ENCODE data around the gene RGMB.
"Not testable (repeated sequence)": the region's sequence is repeated elsewhere in the genome, so short reads cannot be mapped to it uniquely, and the experiment has no call there.

The RGMB gene

DNA sequence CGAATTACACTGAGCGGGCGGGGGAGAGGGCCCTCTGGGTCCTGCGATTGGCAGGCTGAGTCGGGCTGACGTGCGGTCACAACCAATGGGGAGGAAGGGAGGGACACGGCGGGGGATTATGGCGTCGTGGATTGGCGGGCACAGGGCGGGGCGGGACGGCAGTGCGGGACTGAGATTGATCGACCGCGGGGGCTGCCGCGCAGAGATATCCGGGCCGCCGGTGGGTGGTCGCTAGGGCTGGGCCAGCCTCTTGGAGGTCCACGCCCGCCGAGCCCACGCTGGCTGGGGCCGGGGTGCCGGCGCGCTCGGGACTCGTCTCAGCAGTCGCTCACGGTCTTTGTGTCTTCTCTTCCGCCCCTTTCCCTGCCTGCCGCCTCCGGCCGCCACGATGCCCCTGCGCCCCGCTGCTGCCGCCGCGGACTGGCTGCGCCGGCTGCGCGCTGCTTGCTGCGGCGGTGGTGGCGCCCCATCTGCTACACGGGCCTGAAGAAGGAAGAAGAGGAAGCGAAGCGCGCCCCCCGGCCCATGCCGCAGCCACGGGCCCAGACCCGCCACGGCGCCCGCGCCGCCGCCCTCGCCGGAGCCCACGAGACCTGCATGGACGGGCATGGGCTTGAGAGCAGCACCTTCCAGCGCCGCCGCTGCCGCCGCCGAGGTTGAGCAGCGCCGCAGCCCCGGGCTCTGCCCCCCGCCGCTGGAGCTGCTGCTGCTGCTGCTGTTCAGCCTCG lies at the start of gene RGMB:
TSS of gene RGMB (plus strand) at position 200 of the 728 bp plus-strand sequence. CDS start at position 608, 408 bp downstream.
- peak; percentile 93 for DNase-seq

DNA sequence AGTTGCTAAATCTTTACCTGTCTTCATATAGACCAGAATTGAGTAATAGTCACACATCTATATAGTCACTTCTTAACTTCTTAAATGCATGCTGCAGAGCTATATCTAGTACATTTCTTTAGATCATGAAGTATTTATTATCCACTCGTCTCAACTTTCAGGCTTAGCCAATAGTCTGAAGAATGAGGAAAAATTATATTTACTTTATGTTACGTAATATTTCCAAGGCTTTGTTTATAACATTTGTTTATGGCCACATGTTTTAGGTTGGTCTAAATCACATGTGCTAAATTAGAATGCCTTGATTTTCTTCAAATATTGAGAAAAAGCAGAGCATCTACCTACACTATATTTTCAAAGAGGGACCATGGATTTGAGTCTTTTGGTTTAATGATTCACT lies 47.2 kb upstream of the RGMB start:
- DNase-seq: no peak

DNA sequence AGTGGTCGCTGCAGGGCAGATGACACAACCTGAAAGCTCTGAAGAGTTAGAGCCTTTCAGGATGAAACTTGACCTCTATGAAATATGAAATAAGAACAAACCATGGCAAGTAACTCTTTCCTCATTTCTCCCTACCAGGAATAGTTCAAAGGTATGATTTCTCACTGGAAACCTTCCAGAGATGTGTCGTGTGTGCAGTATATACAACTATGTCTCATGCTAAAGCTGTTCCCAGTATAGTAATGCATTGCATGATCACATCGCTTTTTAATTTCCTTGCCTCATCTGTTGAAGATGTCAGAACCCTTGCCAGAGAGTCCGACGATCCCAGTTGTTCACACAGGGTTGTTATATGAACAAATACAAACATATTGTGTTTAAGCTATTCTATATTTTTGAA lies 45.8 kb upstream of the RGMB start:
- no peak for DNase-seq

- DNase-seq: no peak
Observed at GRCh38 chr5:98734646-98735045, 38.8 kb upstream of the RGMB start.

- no peak for DNase-seq
Observed at GRCh38 chr5:98735806-98736507, 37.5 kb upstream of the RGMB start.

DNA sequence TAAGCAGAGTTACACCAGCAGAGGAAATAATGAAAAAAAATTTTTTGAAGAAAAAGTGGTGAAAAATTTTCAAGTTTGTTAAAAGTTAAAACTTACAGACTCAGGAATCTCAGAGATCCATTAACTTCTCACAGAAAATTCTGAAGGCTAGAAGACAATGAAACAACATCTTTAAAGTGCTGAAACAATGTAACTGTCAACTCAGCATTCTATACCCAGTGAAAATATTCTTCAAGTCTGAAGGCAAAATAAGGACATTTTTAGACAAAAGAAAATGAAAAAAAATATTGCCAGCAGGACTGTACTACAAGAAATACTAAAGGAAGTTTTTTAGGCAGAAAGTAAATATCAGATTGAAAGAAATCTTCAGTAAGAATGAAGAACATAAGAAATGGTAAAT lies 36.7 kb upstream of the RGMB start:
- DNase-seq: no peak

DNA sequence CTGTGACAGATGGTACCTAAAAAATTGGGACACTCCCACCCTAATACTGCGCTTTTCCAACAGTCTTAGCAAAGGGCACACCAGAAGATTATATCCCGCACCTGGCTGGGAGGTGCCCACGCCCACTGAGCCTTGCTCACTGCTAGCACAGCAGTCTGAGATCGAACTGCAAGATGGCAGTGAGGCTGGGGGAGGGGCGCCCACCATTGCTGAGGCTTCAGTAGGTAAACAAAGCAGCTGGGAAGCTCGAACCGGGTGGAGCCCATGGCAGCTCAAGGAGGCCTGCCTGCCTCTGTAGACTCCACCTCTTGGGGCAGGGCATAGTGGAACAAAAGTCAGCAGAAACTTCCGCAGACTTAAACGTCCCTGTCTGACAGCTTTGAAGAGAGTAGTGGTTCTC lies 36.0 kb upstream of the RGMB start:
- DNase-seq: not testable (repeated sequence)

DNA sequence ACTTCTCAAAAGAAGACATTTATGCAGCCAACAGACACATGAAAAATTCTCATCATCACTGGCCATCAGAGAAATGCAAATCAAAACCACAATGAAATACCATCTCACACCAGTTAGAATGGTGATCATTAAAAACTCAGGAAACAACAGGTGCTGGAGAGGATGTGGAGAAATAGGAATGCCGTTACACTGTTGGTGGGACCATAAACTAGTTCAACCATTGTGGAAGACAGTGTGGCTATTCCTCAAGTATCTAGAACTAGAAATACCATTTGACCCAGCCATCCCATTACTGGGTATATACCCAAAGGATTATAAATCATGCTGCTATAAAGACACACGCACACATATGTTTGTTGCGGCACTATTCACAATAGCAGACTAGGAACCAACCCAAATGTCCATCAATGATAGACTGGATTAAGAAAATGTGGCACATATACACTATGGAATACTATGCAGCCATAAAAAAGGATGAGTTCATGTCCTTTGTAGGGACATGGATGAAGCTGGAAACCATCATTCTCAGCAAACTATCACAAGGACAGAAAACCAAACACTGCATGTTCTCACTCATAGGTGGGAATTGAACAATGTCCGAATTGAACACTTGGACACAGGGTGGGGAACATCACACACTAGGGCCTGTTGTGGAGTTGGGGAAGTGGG lies 34.8 kb upstream of the RGMB start:
- DNase-seq: not testable (repeated sequence)

GRCh38 chr5:98741926-98742325 lies 31.5 kb upstream of the RGMB start:
- no peak for DNase-seq

DNA sequence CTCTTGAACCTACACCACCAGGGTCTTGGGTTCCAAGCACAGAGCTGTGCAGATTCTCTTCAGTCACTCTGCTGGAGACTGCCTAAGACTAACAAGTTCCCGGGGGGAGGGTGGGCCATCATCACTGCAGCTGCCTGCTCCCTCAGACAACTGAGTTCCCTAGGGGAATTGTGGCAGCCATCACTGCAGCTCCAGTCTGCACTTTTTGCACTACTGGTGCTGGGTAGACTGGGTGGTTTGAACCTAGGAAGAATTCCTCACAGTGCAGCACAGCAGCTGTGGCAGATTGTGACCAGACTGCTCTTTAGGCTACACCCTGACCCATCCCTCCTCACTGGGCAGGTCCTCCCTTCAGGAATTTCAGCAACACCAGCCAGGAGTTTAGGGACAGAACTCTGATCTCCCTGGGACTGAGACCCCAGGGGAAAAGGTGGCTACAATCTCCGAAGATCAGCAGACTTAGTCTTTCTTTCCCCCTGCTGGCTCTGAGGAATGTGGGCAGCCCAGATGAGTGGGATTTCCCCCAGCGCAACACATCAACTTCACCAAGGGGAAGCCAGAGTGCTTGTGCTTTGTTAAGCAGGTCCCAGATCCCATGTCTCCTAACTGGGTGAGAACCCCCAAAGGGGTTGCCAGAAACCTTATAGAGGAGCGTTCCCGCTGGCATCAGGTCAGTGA lies 30.9 kb upstream of the RGMB start:
- no peak for DNase-seq

- DNase-seq: not testable (repeated sequence)
Observed at GRCh38 chr5:98748259-98748658, 25.2 kb upstream of the RGMB start.

DNA sequence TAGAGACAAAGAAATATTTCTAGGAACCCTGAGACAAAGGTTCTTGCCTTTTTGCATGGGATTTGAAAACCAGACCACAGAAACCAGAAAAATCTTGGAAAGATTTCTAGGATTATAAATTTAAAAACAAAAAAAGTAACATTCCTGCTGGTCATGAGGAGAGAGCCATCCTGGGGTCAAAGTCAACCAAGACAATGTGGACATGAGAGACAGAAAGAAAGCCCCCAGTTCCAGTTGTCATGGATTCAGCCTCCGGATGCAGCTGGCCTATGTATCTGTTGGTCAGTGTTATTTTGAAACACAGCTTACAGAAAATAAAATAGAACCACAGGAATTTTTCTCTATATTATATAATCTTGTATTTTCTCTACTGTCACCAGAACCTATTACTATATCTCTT lies 24.4 kb upstream of the RGMB start:
- no peak for DNase-seq

- DNase-seq: no peak
Observed at GRCh38 chr5:98750693-98751092, 22.8 kb upstream of the RGMB start.

GRCh38 chr5:98752331-98752730 lies 21.1 kb upstream of the RGMB start:
- DNase-seq: not testable (repeated sequence)

DNA sequence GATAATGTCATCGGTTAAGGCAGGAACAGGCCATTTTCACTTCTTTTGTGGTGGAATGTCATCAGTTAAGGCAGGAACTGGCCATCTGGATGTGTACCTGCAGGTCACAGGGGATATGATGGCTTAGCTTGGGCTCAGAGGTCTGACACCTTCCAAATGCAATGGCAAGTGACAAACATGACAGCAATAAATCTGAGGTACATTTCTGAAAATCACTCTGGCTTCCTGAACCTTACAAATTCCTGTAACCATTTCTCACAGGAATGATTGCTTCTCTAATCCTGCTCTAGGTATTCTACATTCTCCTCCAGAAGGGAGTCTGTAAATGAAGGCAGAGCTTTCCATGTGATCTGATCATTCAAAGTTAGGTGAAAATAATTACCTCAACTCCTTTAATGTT lies 20.7 kb upstream of the RGMB start:
- DNase-seq: not testable (repeated sequence)

- no peak for DNase-seq
Observed at GRCh38 chr5:98753507-98753906, 20.0 kb upstream of the RGMB start.

DNA sequence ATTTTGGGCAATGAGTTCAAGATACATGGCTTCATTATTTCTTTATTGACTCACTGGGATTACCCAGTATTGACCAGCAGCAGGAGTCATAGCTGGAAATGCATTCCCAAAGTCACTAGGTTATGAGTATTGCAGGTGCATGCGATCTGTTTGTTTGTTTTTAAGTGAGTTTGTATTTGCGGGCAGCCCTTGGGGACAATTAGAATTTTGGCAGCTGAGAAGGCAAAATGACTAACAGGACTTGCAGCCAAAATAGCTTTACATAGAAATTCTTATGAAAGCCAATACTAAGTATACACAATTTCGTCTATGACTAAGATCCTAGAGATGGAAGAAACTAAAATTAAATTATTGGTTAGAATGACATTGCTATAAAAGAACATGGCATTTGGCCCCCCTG lies 18.1 kb upstream of the RGMB start:
- no peak for DNase-seq

DNA sequence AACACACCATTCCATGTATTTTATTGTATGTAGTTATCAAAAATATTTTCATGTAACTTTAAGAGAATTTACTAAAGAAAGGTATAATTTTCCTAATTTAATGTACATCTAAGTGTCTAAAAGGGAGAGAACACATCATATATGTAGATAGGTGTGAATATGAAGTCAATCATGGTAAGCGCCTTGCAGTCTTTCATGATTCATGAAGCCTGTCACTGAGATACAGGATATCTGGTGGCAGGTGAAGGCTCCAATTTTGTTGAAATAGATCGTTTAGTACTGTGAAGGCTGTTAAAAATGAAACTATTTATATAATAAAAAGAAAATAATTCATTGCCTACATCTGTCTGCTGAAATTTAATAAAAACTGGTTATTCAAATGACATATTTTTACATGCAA lies 15.5 kb upstream of the RGMB start:
- no peak for DNase-seq

DNA sequence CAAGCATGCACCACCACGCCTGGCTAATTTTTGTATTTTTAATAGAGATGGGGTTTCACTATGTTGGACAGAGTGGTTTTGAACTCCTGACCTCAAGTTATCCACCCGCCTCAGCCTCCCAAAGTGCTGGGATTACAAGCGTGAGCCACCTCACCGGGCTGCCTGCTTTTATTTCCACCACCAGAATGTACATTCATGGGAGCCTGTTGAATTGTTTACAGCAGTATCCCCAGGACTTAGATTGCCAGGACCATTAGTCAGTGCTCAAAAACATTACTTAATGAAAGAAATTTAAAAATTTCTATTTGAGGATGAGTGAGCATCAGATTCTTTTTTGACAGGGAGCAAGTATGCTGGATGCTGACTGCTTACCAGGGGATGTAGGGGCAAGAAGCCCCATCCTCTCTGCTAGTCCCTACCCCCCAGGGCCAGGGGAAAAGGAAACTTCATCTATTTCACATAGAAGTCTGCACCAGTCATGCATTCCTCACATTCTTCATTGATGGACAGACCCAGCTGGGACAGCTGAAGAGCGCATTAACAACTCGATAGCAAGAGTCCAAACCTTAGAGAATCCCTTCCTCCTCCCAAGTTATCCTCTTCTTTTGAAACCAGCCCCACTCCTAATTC lies 10.3 kb upstream of the RGMB start:
- no peak for DNase-seq

DNA sequence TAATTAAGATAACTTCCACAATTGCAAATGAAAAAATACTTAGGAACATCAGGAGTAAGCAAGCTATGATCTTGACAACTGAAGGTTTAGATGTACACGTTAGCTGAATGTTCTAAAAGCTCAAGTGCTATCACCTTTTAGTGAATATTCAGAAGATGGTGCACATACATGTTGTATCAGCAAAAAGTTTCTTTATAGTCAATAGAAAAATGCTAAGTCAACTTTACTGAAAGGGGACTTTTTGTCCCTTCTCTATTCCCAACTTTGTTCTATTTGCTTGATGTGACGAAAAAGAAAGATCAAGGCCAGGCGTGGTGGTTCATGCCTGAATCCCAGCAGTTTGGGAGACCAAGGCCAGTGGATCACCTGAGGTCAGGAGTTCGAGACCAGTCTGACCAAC lies 7.6 kb upstream of the RGMB start:
- no peak for DNase-seq

DNA sequence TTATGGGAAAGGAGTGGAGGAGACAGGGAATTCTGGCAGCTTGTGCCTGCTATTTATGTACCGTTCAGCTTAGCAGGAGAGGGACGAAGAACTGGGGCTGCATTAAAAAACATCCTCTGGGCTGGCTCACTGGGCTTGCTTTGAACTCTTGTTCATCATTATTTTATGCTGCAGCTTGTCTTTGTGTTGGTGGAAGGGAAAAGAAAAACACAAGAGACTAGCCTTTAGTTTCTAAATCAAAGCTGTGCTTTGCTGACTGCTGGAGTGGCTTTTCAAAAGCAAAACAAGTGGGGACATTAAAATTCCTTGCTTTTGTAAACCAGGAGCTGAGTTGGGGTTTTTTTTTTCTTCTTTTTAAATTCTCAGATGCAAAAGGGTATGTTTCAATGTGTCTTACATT lies 5.9 kb upstream of the RGMB start:
- no peak for DNase-seq

DNA sequence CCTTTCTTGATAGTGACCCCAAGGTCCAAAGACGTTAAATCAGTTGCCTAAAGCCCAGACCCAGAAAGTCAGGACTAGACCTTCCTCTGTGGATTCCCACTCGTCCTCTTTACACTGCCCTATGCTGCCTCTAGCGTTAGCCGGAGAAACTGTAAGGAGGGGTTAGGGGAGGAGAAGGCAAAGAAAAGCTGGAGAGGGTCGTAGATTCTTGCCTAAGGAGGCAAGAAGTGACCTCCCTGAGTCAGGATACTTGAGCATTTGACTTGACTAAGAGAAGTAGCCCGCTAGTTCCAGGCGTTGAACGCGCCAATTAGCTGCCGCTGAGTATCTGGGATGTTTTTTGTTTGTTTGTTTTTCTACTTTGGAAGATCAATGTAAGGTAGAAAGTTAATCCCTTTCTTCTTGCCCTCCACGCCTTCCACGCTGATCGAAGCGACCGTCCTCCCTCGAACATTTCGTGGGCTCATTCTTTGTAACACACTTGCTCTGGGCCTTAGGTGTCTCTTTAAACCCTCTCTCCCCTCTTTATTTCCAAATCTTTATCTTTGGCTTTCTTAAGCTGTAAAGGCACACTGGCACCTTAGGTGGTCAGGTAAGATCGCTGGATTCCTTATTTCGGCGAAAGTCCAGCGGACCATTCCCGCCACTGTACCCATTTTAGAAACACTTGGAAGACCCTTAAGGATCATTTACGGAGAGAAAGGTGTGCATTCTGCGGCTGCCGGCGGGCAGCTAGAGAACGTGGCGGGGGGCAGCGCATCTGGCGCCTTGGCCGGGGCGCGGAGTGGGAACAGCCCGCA lies 5.1 kb upstream of the RGMB start:
- DNase-seq: peak; percentile 48
